GM21515 (cell line): ENCODE results near the gene DZIP1L.

Experiments
- ATAC-seq: cut with Tn5 transposase; IDR thresholded peaks from one replicate; pipeline ENCODE4 v1.9.1; 2021; ENCODE audit not compliant: unreplicated experiment

Gene DZIP1L

GRCh38 chr3:138038725-138039462 lies 76.5 kb downstream of the DZIP1L start:
- no peak for ATAC-seq

GRCh38 chr3:138036572-138036971 lies 78.8 kb downstream of the DZIP1L start:
- ATAC-seq, result no peak

DNA sequence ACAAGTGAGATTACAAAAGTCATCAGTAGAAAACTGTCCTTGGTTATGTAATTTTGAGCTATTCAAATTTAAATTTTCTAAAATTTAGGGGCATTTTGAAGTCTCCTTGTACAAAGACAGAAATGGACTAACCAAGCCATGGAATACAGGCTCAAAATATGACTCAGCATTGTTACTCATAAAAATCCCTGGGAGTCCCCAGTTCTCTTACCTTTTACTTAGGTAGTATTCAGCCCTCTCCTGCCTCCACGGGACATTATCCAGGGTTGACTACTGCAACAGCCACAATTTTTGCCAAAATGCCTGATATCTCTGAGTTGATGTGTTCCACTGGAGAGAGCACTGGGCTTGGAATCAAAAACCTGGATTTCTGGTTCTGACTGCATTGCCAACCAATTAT lies 80.5 kb downstream of the DZIP1L start:
- no peak for ATAC-seq

DNA sequence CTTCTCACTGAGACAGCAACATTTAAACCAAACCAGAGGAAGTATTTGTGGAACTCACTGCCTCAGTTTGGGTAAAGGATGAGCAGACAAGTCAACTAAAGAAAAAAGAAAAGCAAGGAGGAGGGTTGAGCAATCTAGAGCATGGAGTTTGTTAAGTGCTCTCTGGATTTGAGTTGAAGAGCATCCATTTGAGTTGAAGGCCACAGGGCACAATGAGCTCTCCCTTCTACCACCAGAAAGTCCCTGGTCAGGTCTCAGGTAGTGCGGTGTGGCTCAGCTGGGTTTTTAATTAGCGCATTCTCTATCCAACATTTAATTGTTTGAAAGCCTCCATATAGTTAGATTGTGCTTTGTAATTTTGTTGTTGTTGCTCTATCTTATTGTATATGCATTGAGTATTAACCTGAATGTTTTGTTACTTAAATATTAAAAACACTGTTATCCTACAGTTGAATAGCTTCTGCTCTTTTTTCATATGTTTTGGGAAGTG lies 82.2 kb downstream of the DZIP1L start:
- no peak for ATAC-seq

GRCh38 chr3:138032567-138032966 lies 82.8 kb downstream of the DZIP1L start:
- peak; percentile 47 for ATAC-seq

GRCh38 chr3:138031536-138031935 lies 83.9 kb downstream of the DZIP1L start:
- no peak for ATAC-seq

GRCh38 chr3:138030734-138031280 lies 84.6 kb downstream of the DZIP1L start:
- no peak for ATAC-seq

DNA sequence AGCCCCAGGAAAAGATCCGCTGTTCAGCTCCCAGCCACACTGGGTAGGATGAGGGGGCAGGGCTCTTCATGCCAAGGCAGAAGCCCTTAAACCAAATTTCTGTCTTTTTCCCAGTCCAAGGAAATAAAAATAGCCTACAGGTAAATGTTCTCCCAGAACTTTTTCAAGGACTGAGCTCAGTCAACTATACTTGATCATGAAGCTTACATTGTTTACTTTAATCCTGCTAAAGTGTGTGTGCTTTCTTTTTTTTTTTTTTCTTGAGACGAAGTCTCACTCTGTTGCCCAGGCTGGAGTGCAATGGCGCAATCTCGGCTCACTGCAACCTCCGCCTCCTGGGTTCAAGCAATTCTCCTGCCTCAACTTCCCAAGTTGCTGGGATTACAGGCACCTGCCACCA lies 87.6 kb downstream of the DZIP1L start:
- ATAC-seq, result no peak

GRCh38 chr3:138025553-138025952 lies 89.9 kb downstream of the DZIP1L start:
- no peak for ATAC-seq

- ATAC-seq, result no peak
These were observed 91.7 kb downstream of the DZIP1L start for GRCh38 chr3:138023754-138024153.

GRCh38 chr3:138019281-138020069 lies 95.9 kb downstream of the DZIP1L start:
- ATAC-seq, result no peak

DNA sequence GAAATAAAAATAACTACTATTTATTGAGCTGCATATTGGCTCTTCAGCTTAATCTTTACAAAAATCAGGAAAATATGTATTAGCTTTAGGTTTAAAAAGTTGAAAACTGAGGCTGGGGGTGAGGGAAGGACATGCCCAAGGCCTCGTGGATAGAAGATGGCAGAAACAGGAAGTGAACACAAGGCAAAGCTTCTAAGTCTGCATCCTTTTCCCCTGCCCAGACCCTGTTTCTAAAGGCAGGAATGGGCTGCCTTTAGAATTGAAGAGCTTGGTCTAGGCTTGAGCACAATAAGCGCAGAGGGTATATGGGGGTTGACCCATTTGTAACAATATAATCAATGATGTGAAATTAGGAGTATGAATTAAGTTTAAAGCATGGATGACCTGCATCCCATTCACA lies 99.3 kb downstream of the DZIP1L start:
- ATAC-seq, result no peak

GRCh38 chr3:138012526-138012925 lies 102.9 kb downstream of the DZIP1L start:
- ATAC-seq, result no peak
